ENCODE measurements around the gene AICDA. TPM values are rescaled to one million over a fixed set of nuclear protein-coding genes. Genes with fewer than 3 reads are reported as not detected.

The AICDA gene
- total RNA-seq, 1 experiment from 2014 or later, result 0.22 TPM

- TF ChIP-seq CTCF (conservative IDR thresholded peaks at IDR 0.05), result peak; percentile 18; the same call in 1 of the 3 replicates
- H3K23ac ChIP-seq (ENCODE audit: insufficient read length, low read depth, low read length), result no peak overlapping the region
- Mint-ChIP-seq H3K36me3 (ENCODE audit: insufficient read depth in 1 of 3, low read depth in 3 of 3) (no peaks in the 10 kb centered on the region), H3K4me1 (no peaks in the 10 kb centered on the region; a peak in 1 of 4 replicates), H3K27me3 (ENCODE audit: low read depth) (no peaks in the 10 kb centered on the region), H3K4me3 (no peak overlapping the region), H3K27ac (no peak overlapping the region), H3K9me3 (no peaks in the 10 kb centered on the region)
- no peak overlapping the region for H2AFZ ChIP-seq (ENCODE audit: low read length)
- H3K23me2 ChIP-seq (ENCODE audit: insufficient read length, low read depth, low read length, poor library complexity, severe bottlenecking), result no peaks in the 10 kb centered on the region
- H3K4me1 ChIP-seq (ENCODE audit: insufficient read depth, low read length), result no peaks in the 10 kb centered on the region
- no CpG with 5 or more reads among the region's 3 CpGs for WGBS (ENCODE audit: extremely low coverage, insufficient read length, low lambda C conversion rate)
- no peak overlapping the region for H3K4me2 ChIP-seq (ENCODE audit: insufficient read depth, insufficient read length, low read length)
- no peak overlapping the region for H2BK15ac ChIP-seq (ENCODE audit: low read depth, low read length)
- H3K14ac ChIP-seq (ENCODE audit: insufficient read depth, low read length), result no peak overlapping the region
- H3T11ph ChIP-seq (ENCODE audit: low read length), result no peak overlapping the region
- no peaks in the 10 kb centered on the region for H3K79me2 ChIP-seq (ENCODE audit: insufficient read depth, low read length)
- no peak overlapping the region for H4K5ac ChIP-seq (ENCODE audit: insufficient read length, low read depth, low read length)
- H2BK5ac ChIP-seq (ENCODE audit: insufficient read length, low read length), result no peak overlapping the region
- no peaks in the 10 kb centered on the region for H3K9me3 ChIP-seq (ENCODE audit: control insufficient read depth, low read depth, low read length)
- H3K18ac ChIP-seq (ENCODE audit: insufficient read length, low read depth, low read length), result no peak overlapping the region
- DNase-seq, result no peak
- H2BK120ac ChIP-seq (ENCODE audit: low read depth, low read length, poor library complexity, severe bottlenecking), result no peak overlapping the region
- H2BK12ac ChIP-seq (ENCODE audit: insufficient read length, low read depth, low read length), result no peak overlapping the region
- no peaks in the 10 kb centered on the region for H4K20me1 ChIP-seq (ENCODE audit: control insufficient read depth, insufficient read depth, insufficient read length)
- H3K79me1 ChIP-seq (ENCODE audit: insufficient read depth, low read depth, low read length, poor library complexity, severe bottlenecking), result no peaks in the 10 kb centered on the region
- no peak overlapping the region for H4K91ac ChIP-seq (ENCODE audit: insufficient read length, low read depth, low read length)
- no peak overlapping the region for H2BK20ac ChIP-seq (ENCODE audit: low read depth, low read length, poor library complexity, severe bottlenecking)
- H3K4ac ChIP-seq (ENCODE audit: low read depth, low read length), result no peak overlapping the region
- H3K27me3 ChIP-seq (ENCODE audit: insufficient read depth, low read length), result no peaks in the 10 kb centered on the region
- no peak overlapping the region for H3K56ac ChIP-seq (ENCODE audit: insufficient read length, low read depth, low read length)
- H3K9ac ChIP-seq (ENCODE audit: extremely low read depth, insufficient read length, low read length), result no peak overlapping the region
- no peak overlapping the region for H4K8ac ChIP-seq (replicated peaks; ENCODE audit: insufficient read length, low read depth, low read length)
- H3K27ac ChIP-seq (ENCODE audit: insufficient read length, low read depth, low read length), result no peak overlapping the region
- no peak overlapping the region for H2AK5ac ChIP-seq (ENCODE audit: insufficient read length, low read length)
Measured at GRCh38 chr12:8577879-8578278, 34.8 kb downstream of the AICDA start.

All from H9 (cell line).